Measurements from ENCODE around the gene PDPR.
"Not testable (repeated sequence)": the region's sequence is repeated elsewhere in the genome, so short reads cannot be mapped to it uniquely, and the experiment has no call there.

PDPR gene

DNA sequence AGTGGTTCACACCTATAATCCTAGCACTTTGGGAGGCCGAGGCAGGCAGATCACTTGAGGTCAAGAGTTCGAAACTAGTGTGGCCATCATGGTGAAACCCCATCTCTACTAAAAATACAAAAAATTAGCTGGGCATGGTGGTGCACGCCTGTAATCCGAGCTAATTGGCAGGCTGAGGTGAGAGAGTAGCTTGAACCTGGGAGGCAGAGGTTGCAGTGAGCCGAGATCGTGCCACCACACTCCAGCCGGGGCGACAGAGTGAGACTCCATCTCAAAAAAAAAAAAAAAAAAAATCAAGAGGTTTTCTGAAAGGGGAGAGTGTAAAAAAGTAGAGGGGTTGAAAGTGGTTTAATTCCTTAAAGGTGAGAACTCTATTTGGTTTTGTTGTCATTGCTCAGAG, 21.7 kb downstream of the PDPR start:
- DNase-seq = not testable (repeated sequence)

GRCh38 chr16:70136595-70136994, 22.5 kb downstream of the PDPR start:
- DNase-seq = not testable (repeated sequence)

DNA sequence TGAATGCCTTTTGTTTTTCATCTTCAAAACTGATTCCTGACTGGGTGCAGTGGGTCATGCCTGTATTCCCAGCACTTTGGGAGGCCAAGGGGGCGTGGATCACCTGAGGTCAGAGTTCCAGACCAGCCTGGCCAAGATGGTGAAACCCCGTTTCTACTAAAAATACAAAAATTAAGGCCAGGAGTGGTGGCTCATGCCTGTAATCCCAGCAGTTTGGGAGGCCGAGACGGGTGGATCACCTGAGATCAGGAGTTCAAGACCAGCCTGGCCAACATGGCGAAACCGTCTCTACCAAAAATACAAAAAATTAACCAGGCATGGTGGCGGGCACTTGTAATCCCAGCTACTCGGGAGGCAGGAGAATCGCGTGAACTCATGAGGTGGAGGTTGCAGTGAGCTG, 28.6 kb downstream of the PDPR start:
- DNase-seq = not testable (repeated sequence)

DNA sequence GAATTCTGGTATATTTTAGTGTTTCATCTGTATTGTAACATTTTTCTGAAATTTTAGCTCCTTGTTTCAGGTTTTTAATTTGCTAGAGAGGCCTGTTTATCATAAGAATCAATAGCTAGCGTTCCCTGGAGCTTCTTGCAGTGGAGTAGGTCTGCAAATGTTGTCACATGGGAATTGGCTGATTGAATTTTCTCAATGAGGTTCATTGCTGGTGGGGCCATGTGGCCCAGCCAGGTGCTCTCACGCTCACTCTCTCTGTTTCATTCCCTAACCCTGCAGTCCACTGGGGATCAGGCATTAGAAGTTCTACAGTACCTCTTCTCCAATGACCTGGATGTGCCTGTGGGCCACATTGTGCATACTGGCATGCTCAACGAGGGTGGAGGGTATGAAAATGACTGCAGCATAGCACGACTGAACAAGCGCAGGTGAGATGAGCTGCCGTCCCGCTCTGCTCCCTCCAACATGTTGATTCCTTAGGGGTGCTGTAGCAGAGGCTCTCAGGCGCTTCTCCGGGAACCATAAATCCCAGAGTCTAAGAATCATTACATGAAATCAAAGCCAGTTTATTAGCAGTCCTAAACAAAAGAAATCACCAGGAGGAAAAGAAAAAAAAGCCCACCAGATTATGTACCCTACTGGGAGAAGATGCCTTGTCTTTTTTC, 29.2 kb downstream of the PDPR start:
- not testable (repeated sequence) for DNase-seq

GRCh38 chr16:70147853-70148252, 33.7 kb downstream of the PDPR start:
- not testable (repeated sequence) for DNase-seq

DNA sequence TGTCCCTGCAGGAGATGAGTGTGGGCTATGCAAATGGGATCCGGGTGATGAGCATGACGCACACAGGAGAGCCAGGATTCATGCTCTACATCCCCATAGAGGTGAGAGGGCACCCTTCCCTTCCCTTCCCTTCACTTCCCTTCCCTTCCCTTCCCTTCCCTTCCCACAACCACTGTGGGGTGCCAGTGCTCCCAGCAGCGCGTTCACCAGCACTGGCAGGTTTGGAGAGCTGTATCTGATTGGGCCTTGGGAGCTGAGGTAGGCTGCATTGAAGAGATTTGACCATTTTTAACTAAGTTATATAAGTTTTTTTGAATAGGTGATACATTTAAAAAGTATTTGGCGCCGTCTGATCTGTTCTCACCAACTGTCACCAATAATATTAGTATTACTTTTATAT, 34.3 kb downstream of the PDPR start:
- not testable (repeated sequence) for DNase-seq

DNA sequence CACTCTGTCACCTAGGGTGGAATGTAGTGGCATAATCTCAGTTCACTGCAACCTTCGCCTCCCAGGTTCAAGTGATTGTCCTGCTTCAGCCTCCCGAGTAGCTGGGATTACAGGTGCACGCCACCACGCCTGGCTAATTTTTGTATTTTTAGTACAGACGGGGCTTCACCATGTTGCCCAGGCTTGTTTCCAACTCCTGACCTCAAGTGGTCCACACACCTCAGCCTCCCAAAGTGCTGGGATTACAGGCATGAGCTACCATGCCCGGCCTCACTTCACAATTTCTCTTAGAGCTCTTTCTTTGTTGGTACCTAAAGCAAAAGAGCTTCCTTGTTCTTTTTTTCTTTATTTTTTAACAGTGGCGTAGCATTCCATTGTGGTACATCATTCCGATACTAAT, 35.2 kb downstream of the PDPR start:
- not testable (repeated sequence) for DNase-seq

DNA sequence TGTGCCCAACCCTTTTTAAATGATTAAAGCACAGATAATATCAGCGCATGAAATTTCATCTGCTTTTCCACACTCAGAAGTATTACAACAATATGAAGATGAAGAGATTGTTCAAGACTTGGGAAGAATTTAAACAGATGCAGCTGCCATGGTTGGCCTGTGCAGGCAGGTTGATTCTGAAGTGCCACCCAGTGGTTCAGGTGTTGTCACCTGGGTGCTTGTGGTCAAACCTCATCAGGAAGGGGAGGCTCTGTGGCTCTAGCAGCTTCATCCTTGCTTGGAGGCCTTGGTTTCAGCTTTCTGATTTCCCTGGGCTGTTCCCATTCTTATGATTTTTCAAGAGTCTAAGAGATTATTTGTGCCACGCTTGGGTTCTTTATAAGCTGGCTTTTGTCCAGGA, 37.3 kb downstream of the PDPR start:
- DNase-seq = no peak

- no peak for DNase-seq
These were observed 37.9 kb downstream of the PDPR start for GRCh38 chr16:70151941-70152509.

DNA sequence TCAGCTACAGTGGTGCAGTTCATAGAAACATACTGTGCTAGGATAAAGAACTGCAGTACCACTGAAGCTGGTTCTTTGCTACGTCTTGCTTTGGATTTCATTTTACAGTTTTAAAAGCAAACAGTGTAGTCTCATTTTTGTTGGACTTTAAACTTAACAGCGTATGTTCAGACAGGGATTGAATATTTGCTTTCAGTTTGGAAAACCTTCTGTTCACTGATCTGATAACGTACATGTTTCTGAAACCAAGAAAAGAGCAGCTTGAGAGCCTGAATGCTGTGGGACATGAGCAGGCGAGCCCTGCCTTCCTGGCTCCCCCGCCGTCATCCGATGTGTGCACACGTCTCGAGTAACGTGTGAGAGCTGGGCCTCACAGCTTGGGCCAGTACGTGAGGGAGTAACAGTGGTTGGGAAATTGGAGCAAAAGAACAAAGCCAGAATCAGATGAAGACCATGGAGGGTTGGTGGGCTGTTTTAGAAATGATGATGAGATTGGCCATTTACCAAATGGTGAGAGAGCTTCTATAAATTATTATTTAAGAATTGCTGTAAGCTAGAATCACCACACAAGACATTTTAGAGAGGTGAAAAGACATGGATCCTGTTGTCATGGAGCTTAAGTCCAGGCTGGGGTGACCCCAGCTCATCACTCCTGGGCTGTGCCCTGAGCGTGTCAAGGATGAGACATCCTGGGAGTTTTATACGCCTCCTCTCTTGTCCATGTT, 38.6 kb downstream of the PDPR start:
- no peak for DNase-seq

DNA sequence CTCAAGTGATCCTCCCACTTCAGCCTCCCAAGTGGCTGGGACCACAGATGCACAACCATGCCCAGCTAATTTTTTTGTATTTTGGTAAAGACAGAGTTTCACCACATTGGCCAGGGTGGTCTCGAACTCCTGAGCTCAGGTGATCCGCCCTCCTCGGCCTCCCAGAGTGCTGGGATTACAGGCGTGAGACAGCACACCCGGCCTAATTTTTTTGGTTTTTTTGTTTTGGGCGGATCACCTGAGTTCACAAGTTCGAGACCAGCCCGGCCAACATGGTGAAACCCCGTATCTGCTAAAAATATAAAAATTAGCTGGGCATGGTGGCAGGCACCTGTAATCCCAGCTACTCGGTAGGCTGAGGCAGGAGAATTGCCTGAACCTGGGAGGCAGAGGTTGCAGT, 40.6 kb downstream of the PDPR start:
- not testable (repeated sequence) for DNase-seq

DNA sequence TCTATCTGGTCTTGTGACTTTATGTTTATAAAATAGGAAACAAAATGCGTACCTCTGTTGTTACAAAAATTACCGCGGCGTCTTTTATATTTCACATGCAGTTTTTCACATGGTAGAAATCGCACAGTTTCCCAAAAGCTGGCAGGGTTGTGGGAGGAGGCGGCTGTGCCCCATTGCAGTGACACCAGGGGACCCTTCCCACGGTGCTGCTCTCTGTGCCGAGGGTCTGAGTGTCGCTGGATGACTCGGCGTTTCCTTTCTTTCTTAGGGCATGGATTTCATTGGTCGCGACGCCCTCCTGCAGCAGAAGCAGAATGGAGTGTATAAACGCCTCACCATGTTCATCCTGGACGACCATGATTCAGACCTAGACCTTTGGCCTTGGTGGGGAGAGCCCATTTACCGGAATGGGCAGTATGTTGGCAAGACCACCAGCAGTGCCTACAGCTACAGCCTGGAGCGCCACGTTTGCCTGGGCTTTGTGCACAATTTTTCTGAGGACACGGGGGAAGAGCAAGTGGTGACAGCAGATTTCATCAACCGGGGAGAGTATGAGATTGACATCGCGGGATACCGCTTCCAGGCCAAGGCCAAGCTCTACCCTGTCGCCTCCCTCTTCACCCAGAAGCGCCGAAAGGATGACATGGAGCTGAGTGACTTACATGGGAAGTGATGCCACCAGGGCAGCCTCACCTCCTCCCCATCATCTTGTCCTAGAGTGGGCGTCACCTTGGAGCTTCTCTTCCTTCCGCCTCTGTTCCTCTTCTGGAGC, 42.3 kb downstream of the PDPR start:
- DNase-seq = no peak

DNA sequence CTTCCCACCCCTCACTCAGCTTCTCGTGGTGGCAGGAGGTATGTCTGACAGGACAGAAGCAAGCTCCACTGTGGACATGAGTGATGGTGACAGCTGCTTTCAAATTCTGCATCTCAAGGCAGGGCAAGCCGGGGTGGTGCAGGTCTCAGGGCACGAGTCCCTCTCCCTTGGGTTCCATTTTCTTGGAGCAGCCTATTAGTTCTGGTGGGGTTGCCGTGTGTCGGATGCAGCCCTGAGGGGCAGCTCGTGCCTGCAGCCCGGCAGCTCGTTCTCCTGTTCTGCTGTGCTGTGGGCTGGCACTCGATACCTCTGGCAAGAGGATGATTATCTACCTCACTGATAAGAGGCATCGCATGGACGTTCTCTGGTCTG, 43.0 kb downstream of the PDPR start:
- DNase-seq = no peak

DNA sequence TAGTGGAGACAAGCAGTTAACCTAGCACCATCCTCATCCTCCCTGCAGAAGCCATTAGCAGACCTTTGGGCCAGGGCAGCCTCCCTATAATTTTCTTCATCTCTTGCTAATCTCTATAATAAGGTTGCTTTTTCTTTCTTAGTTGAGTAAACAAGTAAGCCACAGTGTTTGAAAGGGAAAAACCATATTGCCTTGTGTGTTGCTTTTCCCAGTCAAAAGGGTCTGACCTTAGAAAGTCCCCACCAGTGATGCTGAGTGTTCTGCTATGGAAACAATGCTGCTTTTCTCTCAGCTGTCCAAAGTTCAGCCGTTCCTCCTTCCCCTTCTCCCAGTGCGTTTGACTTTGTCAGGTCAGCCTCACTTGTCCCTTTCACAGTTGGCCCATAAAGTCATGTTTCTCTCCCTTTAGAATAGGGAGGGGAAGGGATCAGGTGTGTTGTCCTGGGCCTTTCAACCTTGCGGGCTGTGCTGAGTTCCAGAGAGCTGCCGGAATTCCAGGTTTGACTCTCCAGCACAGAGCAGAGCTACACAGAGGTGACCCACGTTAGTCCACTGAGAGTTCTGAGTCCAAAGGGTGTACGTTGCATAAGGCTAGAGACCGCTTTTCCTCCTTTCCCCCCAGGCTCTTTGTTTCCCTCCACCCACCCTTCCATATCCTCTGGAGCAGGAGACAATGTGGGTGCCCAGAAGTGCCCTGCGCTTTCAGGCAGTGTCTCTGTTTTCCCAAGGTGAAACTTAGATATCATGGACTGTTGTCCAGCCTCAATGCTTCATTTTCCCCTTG, 43.5 kb downstream of the PDPR start:
- no peak for DNase-seq

DNA sequence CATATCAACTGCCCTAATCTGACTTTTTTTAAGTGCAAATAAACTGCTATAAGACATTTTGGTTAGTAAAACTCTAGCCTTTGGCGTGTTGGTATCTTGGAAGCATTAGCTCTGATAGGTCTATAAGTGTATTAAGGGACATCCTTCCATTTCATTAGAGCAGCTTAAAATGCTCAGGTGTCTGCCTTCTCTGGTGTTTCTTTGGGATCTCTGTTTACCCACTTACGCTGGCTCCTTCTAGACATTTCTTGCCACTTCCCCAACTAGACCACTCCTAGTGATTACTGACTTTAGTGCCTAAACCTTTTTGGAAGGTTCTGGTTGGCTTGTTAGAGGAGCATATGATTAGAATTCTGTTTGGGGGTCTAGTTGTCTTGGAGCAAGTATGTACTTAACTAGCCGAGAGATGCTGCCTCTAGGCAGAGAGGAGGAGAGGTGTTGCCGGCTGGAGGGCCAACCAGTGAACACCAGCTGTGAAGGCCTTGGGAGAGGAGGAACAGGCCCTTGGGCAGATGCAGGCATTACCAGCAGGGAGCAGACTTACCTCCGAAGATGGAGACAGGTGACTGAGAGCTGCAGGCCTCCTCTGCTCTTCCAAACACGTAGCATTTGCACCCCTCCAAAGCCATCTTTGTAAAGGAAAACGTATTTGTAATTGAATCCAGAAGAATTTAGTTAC, 44.3 kb downstream of the PDPR start:
- DNase-seq = no peak

DNA sequence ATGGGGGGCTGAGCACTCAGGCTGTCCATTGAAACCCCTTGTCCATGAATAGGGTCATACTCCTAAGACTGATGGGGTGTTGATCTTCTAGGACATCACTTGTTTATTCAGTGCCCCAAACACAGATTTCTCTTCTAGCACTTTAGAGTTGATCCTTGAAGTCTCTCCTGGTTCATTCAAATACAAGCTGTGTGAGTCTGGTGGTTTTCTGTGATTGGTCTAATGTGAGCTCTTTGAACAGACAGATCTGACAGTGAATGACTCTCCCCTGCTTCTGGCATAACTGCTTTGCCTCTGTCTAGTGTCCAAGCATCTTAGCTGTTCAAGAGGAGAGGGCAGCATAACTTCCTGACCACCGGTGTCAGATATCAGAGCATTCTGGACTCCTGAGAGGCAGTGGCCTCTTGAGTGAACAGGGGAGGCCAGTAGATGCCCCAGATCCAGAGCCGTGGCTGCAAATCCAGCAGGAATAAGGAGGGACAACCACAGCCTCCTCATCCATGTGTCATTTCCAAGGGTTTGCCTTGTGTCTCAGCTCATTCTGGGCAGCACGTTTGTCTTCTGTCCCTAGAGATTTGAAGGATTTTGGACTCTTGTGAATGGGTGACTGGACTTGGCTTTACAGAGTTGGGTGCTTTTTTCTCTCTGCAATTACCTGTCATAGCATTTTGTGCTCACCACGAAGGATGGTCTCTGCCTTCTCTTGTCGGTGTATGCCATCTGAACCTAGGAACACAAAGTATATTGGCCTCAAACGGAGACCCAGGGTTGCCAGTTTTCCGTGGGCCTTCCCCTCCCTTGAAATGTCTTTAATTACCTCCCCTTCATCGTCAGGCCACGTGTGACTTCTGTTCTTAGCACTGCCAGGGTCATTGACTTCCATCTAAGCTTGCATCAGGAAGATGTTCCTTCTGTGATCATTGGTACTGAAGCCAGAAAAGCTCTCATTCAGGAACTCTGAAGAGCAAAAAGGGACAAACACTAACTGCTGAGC, 45.5 kb downstream of the PDPR start:
- no peak for DNase-seq

DNA sequence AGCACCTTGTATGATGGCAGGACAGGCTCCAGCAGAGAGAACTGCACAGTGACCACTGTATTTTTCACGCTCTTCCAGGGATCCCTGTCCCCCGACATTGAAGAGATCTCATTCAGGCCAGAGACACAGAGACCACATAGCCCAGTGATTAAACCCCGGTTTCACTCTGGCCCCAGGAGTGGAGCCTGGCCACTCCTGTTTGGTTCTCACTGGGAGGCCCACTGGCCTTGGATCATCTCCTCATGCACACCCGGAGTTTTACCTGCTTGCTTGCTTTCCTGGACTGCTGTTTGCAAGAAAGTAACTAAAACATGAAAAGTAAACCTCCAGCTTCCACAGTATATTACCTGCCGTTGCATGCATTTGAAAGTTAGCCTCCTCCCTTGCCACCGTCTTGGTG, 46.3 kb downstream of the PDPR start:
- DNase-seq = no peak

- no peak for DNase-seq
These were observed 46.7 kb downstream of the PDPR start for GRCh38 chr16:70160821-70161220.

DNA sequence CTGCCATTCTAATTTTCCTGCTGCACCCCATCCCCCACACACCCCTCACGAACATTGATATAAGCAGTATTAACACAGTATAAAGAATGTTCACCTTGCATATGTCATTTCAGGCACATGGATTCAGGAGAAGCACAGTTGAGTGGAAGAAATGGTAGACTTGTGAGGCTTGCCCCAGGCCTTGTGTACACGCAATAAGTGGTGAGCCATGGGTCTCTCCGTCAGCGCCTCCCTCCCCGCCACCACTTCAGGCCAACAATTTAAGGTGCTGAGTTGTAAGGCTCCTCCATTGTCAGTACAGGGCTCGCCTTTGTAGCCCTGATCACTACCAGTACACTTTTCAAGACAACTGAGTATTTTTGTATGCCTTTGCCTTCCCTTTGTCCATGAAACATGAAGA, 47.2 kb downstream of the PDPR start:
- no peak for DNase-seq

GRCh38 chr16:70162041-70162451, 47.9 kb downstream of the PDPR start:
- peak; percentile 31 for DNase-seq

- DNase-seq = no peak
These were observed 49.5 kb downstream of the PDPR start for GRCh38 chr16:70163596-70163995.
